DMS153 treated with DMSO at 0.1 percent for 48 hours (cell line): Measurements from ENCODE around the gene ERGIC1.
"Not testable (repeated sequence)": the region's sequence is repeated elsewhere in the genome, so short reads cannot be mapped to it uniquely, and the experiment has no call there.

Experiments used
- DNase-seq: peaks from one replicate; lab custom pipeline; 2025; ENCODE audit not compliant: unreplicated experiment; lab: John Stamatoyannopoulos, UW

The ERGIC1 gene

GRCh38 chr5:172800088-172800551, 33.9 kb upstream of the ERGIC1 start:
- DNase-seq: no peak

- no peak for DNase-seq
Observed at GRCh38 chr5:172801179-172801671, 32.8 kb upstream of the ERGIC1 start.

GRCh38 chr5:172802112-172802511, 31.9 kb upstream of the ERGIC1 start:
- no peak for DNase-seq

GRCh38 chr5:172802567-172803176, 31.4 kb upstream of the ERGIC1 start:
- DNase-seq: no peak

GRCh38 chr5:172805018-172805683, 28.9 kb upstream of the ERGIC1 start:
- no peak for DNase-seq

- DNase-seq: no peak
Observed at GRCh38 chr5:172805736-172806255, 28.3 kb upstream of the ERGIC1 start.

- DNase-seq: no peak
Observed at GRCh38 chr5:172806897-172807672, 27.0 kb upstream of the ERGIC1 start.

- DNase-seq: no peak
Observed at GRCh38 chr5:172807766-172808311, 26.2 kb upstream of the ERGIC1 start.

- DNase-seq: no peak
Observed at GRCh38 chr5:172809774-172810173, 24.3 kb upstream of the ERGIC1 start.

- not testable (repeated sequence) for DNase-seq
Observed at GRCh38 chr5:172810996-172811395, 23.1 kb upstream of the ERGIC1 start.

GRCh38 chr5:172815631-172816030, 18.4 kb upstream of the ERGIC1 start:
- no peak for DNase-seq

GRCh38 chr5:172816925-172817562, 17.0 kb upstream of the ERGIC1 start:
- DNase-seq: no peak

- no peak for DNase-seq
Observed at GRCh38 chr5:172817664-172818063, 16.4 kb upstream of the ERGIC1 start.

GRCh38 chr5:172818081-172818480, 16.0 kb upstream of the ERGIC1 start:
- DNase-seq: no peak

GRCh38 chr5:172819569-172819968, 14.5 kb upstream of the ERGIC1 start:
- DNase-seq: no peak

- no peak for DNase-seq
Observed at GRCh38 chr5:172820046-172820767, 13.8 kb upstream of the ERGIC1 start.

GRCh38 chr5:172821340-172821985, 12.6 kb upstream of the ERGIC1 start:
- DNase-seq: no peak

GRCh38 chr5:172823840-172824362, 10.2 kb upstream of the ERGIC1 start:
- DNase-seq: no peak

- DNase-seq: no peak
Observed at GRCh38 chr5:172825610-172826204, 8.3 kb upstream of the ERGIC1 start.
